ENCODE data around the gene H2BK1.

GRCh38 chr7:151210087-151210854 lies at the start of gene H2BK1:
- TF ChIP-seq POLR2A (IDR thresholded peaks at IDR 0.05) (no peak), CTCF (IDR thresholded peaks at IDR 0.05) (no peak), POLR2AphosphoS5 (IDR thresholded peaks at IDR 0.05) (no peak)

All from upper lobe of left lung (tissue), 4 donors.